Dedifferentiated amniotic fluid mesenchymal stem cell (primary cell): ENCODE results near the gene CHST8.

Source experiments
- DNase-seq: peaks from one replicate; pipeline ENCODE4 v3.0.0-alpha.2; 2016; ENCODE audit errors: extremely low spot score

The CHST8 gene

DNA sequence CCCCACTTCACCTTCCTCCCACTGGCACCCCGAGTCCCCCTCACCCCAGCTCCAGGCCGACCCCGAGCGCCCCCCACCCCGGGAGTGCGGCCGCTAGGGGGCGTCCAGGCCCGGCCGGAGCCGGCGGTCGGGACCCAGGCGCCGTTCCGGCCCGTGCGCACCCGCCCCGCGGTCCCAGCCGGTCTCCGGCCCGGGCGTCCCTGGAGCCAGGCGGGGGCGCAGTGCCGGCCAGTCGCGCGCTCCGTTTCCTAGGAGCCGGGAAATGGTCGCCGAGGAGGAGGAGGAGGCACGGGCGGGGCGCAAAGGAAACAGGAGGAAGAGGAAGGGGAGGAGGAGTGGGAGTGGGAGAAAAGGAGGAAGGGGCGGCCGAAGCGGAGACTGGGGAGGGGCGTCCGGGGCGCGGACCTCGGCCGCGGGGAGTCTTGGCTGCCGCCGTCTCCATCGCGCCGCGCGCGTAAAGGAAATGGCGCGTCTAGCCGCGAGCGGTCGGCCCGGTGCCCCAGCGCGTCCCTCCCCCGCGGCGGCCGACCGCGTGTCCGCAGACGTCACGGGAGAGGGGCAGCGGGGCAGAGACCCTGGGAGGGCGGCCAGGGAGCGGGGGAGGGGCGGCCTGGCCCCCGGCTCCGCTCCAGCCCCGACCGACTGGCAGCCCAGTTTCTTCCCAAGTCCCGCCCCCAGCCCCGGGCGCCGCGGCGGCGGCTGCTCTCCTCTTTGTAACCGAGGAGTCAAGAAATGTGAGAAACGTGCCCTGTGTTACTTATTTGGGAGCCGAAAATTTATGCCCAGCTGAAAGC, 173.8 kb downstream of the CHST8 start:
- DNase-seq, result peak; percentile 76

- peak; percentile 23 for DNase-seq
Measured at GRCh38 chr19:33796164-33796875, 174.6 kb downstream of the CHST8 start, which contains the start of gene KCTD15. KCTD15 (plus strand) TSS chr19:33796870; CDS start chr19:33800455, 3,585 bp downstream.

DNA sequence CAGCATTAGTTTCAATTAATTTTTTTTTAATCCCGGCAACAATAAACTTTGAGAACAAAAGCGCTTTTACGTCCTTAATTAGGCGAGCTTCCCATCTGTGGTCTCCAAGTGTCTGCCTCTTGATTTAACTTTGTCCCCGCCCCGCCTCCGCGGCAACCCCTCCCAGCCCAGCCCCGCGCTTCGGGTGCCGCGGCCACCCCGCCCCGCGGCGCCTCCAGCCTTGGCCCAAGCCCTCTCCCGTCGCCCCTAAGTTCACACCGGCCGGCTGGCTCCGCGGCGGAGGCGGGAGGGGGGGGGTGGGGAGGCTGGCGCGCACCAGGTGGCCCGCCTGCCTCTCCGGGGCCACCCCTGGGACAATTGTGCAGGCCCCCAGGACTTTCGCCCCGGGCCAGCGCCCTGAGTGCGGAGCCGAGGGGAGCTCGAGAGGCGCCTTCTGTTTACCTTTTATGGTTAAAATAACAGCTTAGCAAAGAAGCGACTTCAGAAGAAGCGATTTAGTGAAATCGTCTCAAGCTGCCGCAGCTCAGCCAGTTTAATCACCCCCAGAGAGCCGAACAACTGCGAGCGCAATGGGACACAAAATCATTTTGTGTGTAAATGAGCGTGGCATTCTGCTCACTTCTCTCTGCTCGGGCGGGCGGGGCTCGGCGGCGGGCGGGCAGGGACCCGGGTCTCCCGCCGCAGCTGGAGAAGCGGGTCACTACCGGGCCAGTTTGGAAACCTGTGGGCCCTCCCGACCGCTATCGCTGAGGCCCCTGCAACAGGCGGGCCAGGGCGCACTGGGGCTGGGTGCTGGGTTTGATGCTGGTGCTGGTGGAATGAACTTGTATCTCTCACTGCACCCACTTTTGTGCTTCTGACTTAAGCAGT, 176.3 kb downstream of the CHST8 start:
- DNase-seq, result peak; percentile 14

- peak; percentile 15 for DNase-seq
Measured at GRCh38 chr19:33798681-33799111, 176.9 kb downstream of the CHST8 start.

DNA sequence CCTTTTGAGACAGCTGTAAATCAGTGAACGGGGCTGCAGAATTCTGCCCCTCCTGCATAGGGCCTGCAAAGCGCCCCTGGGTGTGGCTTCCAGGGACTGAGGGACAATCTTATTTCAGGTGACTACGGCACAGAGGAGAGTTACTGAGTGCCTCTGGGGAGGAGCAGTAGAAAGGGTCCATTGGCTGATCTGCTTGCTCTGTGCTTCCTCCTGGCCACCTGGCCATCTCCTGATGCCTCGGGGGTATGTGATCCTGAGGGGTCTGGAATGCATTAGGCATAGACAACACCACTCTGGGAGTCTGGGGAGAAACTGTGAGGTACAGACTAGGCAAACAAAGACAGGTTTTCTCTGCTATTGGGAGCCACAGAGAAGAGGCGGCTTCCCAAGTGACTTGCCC, 177.7 kb downstream of the CHST8 start:
- DNase-seq, result no peak

DNA sequence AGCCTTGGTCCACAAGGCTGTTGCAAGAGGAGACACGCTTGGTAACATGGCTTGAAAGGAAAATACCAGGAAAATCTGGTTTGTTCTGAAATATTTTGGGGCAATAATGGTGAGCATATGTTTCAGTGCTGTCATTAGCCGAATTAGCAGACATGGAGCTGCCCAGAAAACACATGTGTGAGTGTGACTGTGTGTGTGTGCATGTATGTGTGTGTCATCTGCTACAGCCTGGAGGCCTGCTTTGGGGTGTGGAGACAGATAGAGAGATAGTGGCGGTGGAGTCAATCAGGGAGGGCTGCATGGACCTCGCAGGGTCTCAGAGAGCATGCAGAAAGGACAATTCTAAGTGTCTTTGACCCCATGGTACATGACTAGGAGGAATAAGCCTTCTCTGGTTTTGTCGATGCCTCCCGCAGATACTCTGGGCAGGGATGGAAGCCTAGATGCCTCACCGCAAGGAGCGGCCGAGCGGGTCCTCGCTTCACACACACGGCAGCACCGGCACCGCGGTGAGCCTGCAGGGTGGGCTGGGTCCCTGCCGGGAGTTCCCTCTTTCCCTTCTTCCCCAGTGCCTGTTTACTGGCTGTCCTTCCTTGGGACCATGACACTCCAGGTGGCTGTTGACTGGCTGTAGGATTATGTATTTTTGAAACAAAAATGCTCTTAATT, 178.4 kb downstream of the CHST8 start:
- no peak for DNase-seq

GRCh38 chr19:33801411-33801810, 179.7 kb downstream of the CHST8 start:
- no peak for DNase-seq

- no peak for DNase-seq
Measured at GRCh38 chr19:33802001-33802400, 180.2 kb downstream of the CHST8 start.

- no peak for DNase-seq
Measured at GRCh38 chr19:33802801-33803200, 181.0 kb downstream of the CHST8 start.

DNA sequence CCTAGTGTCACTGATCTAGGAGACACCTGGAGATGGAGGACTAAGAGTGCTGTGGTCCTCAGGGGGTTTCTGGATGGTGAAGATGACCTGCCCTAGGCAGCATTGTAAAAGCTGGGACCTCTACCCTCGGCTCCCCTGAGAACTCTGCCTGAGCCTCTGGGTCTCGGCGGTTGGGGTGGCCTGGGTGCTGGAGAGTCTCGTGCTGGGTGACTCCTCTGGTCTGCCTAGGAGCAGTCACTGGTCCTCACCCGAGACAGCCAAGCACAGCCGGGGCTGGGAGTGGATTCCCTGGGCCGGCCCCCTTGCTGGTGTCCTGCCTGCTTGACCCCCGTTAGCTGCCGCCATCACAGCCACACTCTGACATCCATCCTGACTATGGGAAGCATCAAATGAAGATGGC, 181.6 kb downstream of the CHST8 start:
- DNase-seq, result no peak

- peak; percentile 15 for DNase-seq
Measured at GRCh38 chr19:33804021-33804799, 182.5 kb downstream of the CHST8 start.

DNA sequence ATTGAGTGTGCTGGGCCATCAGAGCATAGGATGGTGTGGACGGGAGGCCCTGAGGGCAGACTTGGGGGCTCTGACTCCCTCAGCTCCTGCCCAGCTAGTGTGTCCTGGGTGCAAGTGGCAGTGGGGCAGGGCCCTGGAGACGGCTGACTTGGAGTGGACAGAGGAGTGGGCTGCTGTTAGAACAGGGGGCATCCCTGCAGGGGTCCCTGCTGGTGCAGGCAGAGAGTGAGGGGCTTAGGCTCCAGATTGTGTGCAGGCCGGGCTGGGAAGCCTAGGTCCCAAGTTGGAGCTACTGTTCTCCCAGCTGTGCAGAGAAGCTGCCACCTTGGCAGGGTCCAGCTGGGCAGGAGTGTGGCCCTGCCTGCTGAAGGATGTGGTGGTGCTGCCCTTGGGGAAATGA, 183.6 kb downstream of the CHST8 start:
- DNase-seq, result no peak

DNA sequence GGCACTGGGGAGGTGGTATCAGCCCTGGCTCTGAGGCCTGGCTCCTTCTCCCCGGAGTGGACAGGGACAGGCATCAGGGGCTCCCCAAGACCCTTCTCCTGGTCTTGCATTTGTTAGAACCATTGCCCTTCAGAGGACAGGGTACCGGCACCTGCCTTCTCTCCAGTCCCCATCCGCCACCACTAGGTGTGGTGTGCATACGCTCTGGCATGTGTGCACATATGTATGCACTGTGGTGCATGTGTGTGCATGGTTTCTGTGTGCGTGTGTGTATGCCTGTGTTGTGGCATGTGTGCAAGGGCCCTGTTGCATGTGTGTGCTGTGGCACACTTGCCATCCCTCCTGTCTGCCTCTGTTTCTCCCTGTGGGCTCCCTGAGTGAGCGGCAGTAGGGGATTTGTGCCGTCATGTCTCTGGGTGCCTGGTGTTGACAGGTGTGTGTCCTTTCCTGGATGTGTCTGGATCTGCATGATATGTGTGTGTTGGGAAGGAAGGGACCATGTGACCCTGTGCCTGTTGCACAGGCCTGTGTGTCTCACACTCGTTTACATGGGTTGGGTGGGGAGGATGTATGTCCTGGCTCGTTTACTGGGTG, 184.2 kb downstream of the CHST8 start:
- no peak for DNase-seq

GRCh38 chr19:33806434-33806881, 184.7 kb downstream of the CHST8 start:
- no peak for DNase-seq

DNA sequence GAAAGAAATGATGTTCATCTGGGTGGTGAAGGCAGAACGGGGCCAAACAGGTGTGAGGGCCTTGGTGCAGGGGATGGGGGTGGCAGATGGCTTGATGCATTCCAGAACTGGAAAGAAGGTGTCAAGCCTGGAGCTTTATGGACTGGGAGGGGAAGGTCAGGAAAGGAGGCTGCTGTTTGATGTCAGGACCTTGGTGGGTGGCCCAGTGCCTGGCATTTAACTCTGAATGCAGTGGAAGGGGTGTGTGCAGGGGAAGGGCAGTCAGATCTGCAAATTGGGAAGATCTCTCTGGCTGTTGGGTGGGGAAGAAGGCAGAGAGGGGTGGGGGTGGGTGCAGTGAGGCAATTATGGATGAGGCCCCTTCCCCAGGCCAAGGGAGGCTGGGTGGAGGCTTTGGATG, 186.6 kb downstream of the CHST8 start:
- DNase-seq, result no peak

- DNase-seq, result no peak
Measured at GRCh38 chr19:33809960-33810359, 188.2 kb downstream of the CHST8 start.

DNA sequence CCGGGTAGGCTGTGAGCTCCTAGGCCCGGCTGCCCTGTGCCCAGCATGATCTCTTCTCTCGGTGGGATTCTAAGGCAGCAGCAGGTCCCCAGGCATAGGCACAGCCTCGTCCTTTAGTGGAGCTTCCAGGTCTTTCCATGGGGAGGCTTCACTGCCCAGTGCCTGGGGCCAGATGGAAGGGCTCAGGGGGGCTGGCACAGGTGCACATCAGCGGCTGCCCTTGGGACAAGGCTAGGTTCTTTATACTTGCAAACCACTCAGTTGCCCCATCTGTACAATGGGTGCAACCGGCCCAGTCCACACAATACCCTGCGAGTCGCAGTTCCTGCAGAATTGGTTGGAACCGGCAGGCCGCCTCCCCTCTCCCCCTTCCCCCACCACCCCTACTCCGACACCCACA, 189.1 kb downstream of the CHST8 start:
- DNase-seq, result no peak

- DNase-seq, result no peak
Measured at GRCh38 chr19:33811246-33811645, 189.5 kb downstream of the CHST8 start.

- DNase-seq, result no peak
Measured at GRCh38 chr19:33811736-33812387, 190.1 kb downstream of the CHST8 start.
